A673 (cell line): ENCODE data around the gene GPA33. TPM values are rescaled to one million over a fixed set of nuclear protein-coding genes. Genes with fewer than 3 reads are reported as not detected.

ENCODE experiments used
- BruUV-seq: library from RNA; stranded (reverse); fragments of 400-500 nt; replicated peaks from 2 replicates; lab custom pipeline; 2021; lab: Mats Ljungman, UMichigan
- CTCF ChIA-PET: fragments of 300-600 bp; sonication (Branson Sonifier 250); formaldehyde crosslinking; loops from one replicate; lab custom pipeline; 2022; ENCODE audit warnings: antibody characterized with exemption; lab: Charles Lee
- POLR2A ChIA-PET: fragments of 300-600 bp; sonication (Branson Sonifier 250); formaldehyde crosslinking; loops from one replicate; lab custom pipeline; 2022; ENCODE audit warnings: antibody characterized with exemption; ENCODE audit not compliant: low non-redundant PET; lab: Charles Lee
- DNase-seq: peaks from one replicate; pipeline ENCODE4 v3.0.0-alpha.2; 2015; ENCODE audit warnings: low spot score
- H3K27ac ChIP-seq: fragments of 200-600 bp; sonication (generic); 2 replicates; pipeline ENCODE4 v1.5.1; 2016; ENCODE audit warnings: mixed run types, low read depth, mild to moderate bottlenecking, mixed read lengths, antibody characterized with exemption, low read length; ENCODE audit not compliant: poor library complexity, severe bottlenecking
- H3K27me3 ChIP-seq: fragments of 200-600 bp; sonication (generic); replicated peaks from 2 replicates; pipeline ENCODE4 v1.6.1; 2017; ENCODE audit warnings: mixed run types, low read depth, mild to moderate bottlenecking, mixed read lengths, antibody characterized with exemption, low read length; ENCODE audit not compliant: insufficient read depth, poor library complexity
- H3K36me3 ChIP-seq: fragments of 200-600 bp; sonication (generic); 2 replicates; pipeline ENCODE4 v1.6.1; 2016; ENCODE audit warnings: mixed run types, mild to moderate bottlenecking, mixed read lengths, antibody characterized with exemption, low read length; ENCODE audit not compliant: insufficient read depth, poor library complexity, severe bottlenecking
- H3K4me1 ChIP-seq: fragments of 200-600 bp; sonication (generic); 2 replicates; pipeline ENCODE4 v1.6.1; 2017; ENCODE audit warnings: mixed run types, mild to moderate bottlenecking, mixed read lengths, antibody characterized with exemption, low read length; ENCODE audit not compliant: insufficient read depth, poor library complexity, severe bottlenecking
- H3K4me3 ChIP-seq: fragments of 200-600 bp; sonication (generic); 2 replicates; pipeline ENCODE4 v1.5.1; 2016; ENCODE audit warnings: low read depth, mixed run types, mild to moderate bottlenecking, mixed read lengths, low read length; ENCODE audit not compliant: poor library complexity, severe bottlenecking
- H3K9me3 ChIP-seq: fragments of 200-600 bp; sonication (generic); 2 replicates; pipeline ENCODE4 v1.6.1; 2016; ENCODE audit warnings: mixed run types, low read depth, mild to moderate bottlenecking, mixed read lengths, antibody characterized with exemption, low read length; ENCODE audit not compliant: poor library complexity, severe bottlenecking
- EZH2 ChIP-seq: fragments of 200-600 bp; sonication (generic); IDR thresholded peaks from 2 replicates; pipeline ENCODE4 v1.6.1; 2017; ENCODE audit warnings: borderline replicate concordance, low read depth, mild to moderate bottlenecking, mixed read lengths, antibody characterized with exemption, low read length; ENCODE audit not compliant: poor library complexity, severe bottlenecking
- intact Hi-C: fragments of 100-400 bp; cut with micrococcal nuclease; formaldehyde crosslinking; loops from one replicate; pipeline ENCODE4 v1.10.0; 2022; ENCODE audit not compliant: unreplicated experiment
- total RNA-seq: library from RNA; stranded (reverse); gene quantifications from 2 replicates; pipeline ENCODE4 v1.2.3, GENCODE V29; 2021
- TF ChIP-seq, protein P1 (sequence below): fragments of 300-800, 200-600 bp; sonication (generic); conservative IDR thresholded peaks from 2 replicates; pipeline ENCODE4 v1.5.1; 2017; ENCODE audit warnings: low read depth, mild to moderate bottlenecking, antibody characterized with exemption, low read length, moderate library complexity, mixed read lengths

Gene GPA33
- total RNA-seq, 1 experiment from 2014 or later, result not detected

DNA sequence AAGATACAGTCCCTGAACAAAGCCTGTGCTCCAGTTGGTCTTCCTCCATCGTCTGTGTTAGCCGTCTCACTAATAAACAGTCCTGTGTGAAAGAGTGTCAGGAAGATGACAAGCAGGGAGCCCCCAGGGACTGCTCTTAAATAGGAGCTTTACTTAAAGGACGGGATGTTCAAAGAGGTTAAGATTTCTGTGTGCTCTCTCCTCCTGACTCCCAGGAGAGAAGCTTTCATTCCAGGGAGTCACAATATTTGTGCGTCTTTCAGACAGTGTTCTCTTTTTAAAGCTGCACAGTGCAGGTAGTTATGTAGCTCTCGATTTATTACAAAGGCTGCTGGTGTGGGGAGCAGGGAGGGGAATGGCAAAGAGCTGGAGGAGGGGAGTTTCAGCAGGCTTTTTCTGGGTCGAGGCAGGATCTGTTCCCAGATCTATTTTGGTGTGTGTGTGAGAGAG is 47.2 kb upstream of the GPA33 start:
- ChIA-PET POLR2A (no interaction called here), CTCF (interaction anchor here (0.9 kb wide), 1 partner anchor 83 kb away, joined by 6 read pairs; no protein-coding TSS in a partner anchor)
- H3K27ac ChIP-seq, result no peak overlapping the region
- TF ChIP-seq, protein P1, sequence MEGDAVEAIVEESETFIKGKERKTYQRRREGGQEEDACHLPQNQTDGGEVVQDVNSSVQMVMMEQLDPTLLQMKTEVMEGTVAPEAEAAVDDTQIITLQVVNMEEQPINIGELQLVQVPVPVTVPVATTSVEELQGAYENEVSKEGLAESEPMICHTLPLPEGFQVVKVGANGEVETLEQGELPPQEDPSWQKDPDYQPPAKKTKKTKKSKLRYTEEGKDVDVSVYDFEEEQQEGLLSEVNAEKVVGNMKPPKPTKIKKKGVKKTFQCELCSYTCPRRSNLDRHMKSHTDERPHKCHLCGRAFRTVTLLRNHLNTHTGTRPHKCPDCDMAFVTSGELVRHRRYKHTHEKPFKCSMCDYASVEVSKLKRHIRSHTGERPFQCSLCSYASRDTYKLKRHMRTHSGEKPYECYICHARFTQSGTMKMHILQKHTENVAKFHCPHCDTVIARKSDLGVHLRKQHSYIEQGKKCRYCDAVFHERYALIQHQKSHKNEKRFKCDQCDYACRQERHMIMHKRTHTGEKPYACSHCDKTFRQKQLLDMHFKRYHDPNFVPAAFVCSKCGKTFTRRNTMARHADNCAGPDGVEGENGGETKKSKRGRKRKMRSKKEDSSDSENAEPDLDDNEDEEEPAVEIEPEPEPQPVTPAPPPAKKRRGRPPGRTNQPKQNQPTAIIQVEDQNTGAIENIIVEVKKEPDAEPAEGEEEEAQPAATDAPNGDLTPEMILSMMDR, result no peak
- no peak for TF ChIP-seq EZH2
- no peaks in the 10 kb centered on the region for H3K4me1 ChIP-seq
- H3K36me3 ChIP-seq, result no peaks in the 10 kb centered on the region
- no TSS peak for BruUV-seq
- H3K4me3 ChIP-seq, result no peak overlapping the region
- peak; percentile 67 for DNase-seq
- no peaks in the 10 kb centered on the region for H3K27me3 ChIP-seq
- intact Hi-C loops, result no loop called here
- H3K9me3 ChIP-seq, result peaks cover 3% of the 10 kb centered on the region

DNA sequence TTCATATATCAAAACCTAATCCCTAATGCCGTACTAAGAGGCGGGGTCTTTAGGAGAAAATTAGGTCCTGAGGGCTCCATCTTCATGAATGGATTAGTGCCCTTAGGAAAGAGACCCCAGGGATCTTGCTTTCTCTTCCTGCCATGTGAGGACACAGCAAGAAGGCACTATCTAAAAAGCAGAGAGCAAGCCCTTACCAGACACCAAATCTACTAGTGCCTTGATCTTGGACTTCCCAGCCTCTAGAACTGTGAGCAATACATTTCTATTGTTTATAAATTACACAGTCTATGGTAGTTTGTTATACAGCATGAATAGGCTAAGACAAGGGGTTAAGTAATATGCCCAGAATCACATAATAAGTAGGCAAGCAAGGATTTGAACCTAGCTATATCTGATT is 46.6 kb upstream of the GPA33 start:
- ChIA-PET POLR2A (no interaction called here), CTCF (interaction anchor here (0.9 kb wide), 1 partner anchor 84 kb away, joined by 6 read pairs; no protein-coding TSS in a partner anchor)
- DNase-seq, result no peak
- intact Hi-C loops, result no loop called here
- no peaks in the 10 kb centered on the region for H3K27me3 ChIP-seq
- no peaks in the 10 kb centered on the region for H3K36me3 ChIP-seq
- TF ChIP-seq, protein P1, result no peak
- TF ChIP-seq EZH2, result no peak
- H3K4me3 ChIP-seq, result no peak overlapping the region
- H3K27ac ChIP-seq, result no peak overlapping the region
- H3K9me3 ChIP-seq, result peaks cover 3% of the 10 kb centered on the region
- H3K4me1 ChIP-seq, result no peaks in the 10 kb centered on the region
- BruUV-seq, result no TSS peak

DNA sequence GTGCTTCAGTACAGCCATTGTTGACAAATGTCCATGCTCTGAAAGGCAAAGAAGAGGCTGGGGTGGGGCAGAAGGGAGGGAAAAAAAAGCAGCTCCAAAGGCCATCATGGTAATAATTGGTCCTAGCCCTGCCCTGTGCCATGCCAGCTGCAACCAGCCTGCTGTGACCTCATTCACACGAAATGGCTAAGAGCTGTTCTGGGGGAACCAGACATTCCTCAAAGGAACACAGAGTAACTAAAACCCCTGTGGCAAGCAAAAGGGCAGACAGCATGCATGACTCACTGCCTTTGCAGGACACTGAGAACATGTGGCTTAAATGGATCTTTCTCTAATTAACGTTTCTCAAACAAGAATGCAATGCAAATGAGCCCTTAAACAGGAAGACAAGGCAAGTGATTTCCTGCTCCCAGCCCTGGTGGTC is 46.0 kb upstream of the GPA33 start:
- no TSS peak for BruUV-seq
- H3K27ac ChIP-seq, result no peak overlapping the region
- intact Hi-C loops, result no loop called here
- H3K4me3 ChIP-seq, result no peak overlapping the region
- ChIA-PET POLR2A (no interaction called here), CTCF (no interaction called here)
- peaks cover 3% of the 10 kb centered on the region for H3K9me3 ChIP-seq
- H3K36me3 ChIP-seq, result no peaks in the 10 kb centered on the region
- no peaks in the 10 kb centered on the region for H3K27me3 ChIP-seq
- no peaks in the 10 kb centered on the region for H3K4me1 ChIP-seq
- TF ChIP-seq EZH2, result no peak
- TF ChIP-seq, protein P1, result no peak
- DNase-seq, result peak; percentile 36
